GM19452 (cell line): ENCODE measurements around the gene ALG3.
A peak's percentile ranks its signal among the peaks of the same experiment; 100 is the strongest.

Experiments
- ATAC-seq: cut with Tn5 transposase; IDR thresholded peaks from one replicate; pipeline ENCODE4 v1.9.1; 2021; ENCODE audit not compliant: unreplicated experiment

Gene ALG3

DNA sequence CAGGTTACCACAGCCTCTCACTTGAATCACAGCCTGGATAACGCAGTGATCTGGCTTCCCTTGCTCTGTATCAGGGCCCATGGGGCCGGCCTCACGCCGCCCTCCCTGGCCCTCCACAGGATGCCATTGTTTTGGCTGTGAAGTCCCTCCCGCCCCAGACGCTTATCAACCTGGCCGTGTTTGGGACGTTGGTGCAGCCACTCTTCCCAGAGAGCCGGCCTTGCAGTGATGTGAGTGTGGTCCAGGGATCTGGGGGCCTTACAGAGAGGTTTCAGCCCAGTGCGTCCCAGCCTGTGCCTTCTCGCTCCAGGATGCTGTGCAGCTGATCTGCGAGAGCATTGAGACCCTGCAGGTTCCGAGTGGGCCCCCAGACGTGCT, 12.7 kb downstream of the ALG3 start:
- ATAC-seq: no peak

GRCh38 chr3:184235381-184236032, 13.3 kb downstream of the ALG3 start:
- no peak for ATAC-seq

DNA sequence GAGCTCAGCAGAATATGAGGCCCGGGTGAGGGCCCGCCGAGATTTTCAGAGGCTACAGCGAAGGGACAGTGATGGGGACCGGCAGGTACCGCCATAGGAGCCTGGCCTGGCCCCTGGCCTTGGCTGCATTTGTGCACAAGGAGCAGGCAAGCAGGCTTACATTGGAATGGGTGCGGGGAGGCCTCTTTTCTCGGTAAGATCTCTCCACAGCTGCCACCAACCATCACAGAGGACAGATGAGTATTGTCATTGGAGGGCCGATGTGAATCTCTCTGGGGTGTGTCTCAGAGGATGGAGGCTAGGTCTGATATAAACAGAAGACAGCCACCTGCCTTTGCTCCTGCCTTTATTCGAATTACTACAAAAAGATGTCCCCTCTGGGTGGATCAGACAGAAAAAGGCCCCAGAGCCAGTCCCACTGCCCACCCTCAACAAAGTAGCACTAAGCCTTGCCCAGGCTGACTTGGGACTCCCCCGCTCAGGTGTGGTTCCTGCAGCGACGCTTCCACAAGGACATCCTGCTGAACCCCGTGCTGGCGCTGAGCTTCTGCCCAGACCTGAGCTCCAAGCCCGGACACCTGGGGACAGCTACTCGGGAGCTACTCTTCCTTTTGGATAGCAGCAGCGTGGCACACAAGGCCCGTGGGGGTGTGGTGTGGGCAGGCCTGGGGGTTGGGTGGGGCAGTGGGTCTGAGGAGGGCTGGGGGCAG, 13.9 kb downstream of the ALG3 start:
- ATAC-seq: no peak

- no peak for ATAC-seq
These were observed 14.5 kb downstream of the ALG3 start for GRCh38 chr3:184234224-184234623.

DNA sequence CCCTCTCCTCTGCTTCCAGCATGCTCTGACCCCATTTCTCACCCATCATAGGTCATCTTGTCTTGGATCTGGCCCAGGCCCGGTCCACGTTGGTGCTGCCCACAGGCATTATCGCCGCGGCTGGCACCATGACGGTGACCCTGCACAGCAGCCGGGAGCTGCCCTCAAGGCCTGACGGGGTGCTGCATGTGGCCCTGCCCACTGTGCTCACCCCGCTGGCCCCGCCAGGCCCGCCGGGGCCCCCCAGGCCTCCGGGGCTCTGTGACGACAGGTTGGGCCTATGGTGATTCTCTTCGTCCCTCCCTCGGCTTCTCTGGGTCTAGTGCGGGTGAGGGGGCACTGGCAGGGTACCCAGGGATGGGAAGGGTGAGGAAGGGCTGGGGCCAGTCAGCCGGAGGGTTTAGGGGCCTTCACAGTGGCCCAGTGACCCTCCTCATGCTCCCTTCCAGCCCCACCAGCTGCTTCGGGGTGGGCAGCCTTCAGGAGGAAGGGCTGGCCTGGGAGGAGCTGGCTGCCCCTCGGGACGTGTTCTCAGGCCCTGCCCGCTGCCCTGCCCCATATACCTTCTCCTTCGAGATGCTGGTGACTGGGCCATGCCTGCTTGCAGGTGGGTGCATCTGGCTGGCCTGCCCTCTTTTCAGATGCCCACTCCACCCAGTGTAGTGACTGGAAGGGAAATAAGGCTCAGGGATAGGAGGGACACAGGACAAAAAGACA, 15.5 kb downstream of the ALG3 start:
- ATAC-seq: no peak

DNA sequence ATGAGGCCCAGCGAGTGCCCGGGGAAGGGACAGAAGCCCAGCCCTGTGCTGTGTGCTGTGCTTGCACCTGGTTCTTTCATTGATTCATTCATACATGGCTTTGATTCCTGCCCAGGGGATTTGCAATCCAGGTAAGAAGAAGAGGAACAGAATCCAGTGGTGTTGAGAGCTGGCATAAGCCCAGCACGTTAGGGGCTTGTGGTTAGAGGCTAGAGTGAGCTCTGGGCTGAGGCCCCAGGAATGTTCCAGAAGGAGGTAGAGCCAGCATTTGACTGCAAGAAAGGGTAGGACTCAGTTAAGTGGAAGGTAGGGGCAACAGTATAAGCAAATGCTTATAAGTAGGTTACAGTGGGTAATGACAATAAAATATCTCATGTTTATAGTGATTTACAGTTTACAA, 17.1 kb downstream of the ALG3 start:
- ATAC-seq: no peak

GRCh38 chr3:184230603-184231528, 17.9 kb downstream of the ALG3 start:
- ATAC-seq: no peak

GRCh38 chr3:184230081-184230602, 18.6 kb downstream of the ALG3 start:
- ATAC-seq: no peak

GRCh38 chr3:184229394-184230080, 19.2 kb downstream of the ALG3 start, which contains the start of gene VWA5B2:
VWA5B2 (plus strand) TSS chr3:184229585; CDS start chr3:184230529, 944 bp downstream.
- peak; percentile 74 for ATAC-seq

GRCh38 chr3:184228376-184229137, 20.2 kb downstream of the ALG3 start:
- no peak for ATAC-seq

DNA sequence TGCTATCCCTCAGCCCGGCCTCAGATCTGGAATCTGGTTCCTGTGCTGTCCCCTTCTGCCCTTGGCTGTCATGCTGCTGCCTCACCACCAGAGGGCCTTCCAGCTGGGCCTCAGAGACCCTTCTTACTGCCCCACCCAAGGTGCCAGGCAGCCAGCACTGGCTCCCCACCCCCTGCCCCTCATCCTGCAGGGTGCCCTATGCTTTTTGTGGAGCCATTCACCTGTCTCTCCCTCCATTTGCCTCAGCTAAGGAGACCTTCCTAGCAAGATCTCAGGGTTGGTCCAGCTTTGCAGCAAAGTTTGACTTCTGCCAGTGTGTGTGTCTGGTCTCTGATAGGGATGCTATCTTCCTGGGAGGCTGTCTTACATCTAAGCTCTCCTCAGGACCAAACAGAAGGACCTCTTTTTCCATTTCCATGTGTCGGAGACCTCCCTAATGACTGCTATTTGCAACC, 21.3 kb downstream of the ALG3 start:
- ATAC-seq: no peak

GRCh38 chr3:184223946-184224345, 24.8 kb downstream of the ALG3 start:
- no peak for ATAC-seq

DNA sequence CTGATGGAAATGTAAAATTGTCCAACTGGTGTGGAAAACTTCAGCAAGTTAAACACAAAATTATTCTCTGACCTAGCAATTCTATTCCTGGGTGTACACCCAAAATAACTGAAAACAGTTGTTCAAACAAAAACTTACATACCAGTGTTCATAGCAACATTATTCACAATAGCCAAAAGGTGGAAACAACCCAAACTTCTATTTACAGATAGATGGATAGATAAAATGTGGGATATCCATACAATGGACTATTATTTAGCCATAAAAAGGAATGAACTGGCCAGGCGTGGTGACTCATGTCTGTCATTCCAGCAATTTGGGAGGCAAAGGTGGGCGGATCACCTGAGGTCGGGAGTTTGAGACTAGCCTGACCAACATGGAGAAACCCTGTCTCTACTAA, 26.2 kb downstream of the ALG3 start:
- ATAC-seq: no peak

- ATAC-seq: no peak
These were observed 29.9 kb downstream of the ALG3 start for GRCh38 chr3:184218814-184219213.

DNA sequence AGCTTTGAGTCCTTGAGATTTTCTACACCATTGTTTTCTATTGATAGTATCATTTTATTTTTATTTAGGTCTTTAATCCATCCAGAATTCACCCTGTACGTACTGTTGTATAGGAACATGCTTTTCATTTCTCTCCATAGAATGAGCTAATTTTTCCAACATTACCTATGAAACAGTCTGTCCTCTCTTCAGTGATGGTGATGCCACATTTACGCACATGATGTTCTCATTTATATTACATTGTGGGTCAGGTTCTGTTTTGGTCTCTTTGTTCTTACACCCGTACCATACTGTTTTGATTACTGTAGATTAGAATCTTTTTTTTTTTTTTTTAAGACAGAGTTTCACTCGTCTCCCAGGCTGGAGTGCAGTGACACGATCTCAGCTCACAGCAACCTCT, 37.0 kb downstream of the ALG3 start:
- no peak for ATAC-seq

DNA sequence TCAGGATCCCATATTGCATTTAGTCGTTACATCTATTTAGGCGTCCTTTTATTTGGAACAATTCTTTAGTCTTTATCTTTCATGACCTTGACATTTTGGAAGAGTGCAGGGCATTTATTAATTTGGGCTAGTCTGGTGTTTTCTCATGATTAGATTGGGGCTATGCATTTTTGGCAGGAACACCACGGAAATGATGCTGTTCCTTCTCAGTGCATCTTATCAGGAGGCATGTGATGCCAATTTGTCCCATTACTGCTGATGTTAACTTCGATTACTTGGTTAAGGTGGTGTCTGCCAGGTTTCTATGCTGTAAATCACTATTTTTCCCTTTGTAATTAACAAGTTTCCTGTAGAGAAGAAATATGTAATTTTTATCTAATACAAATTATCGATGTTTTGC, 37.5 kb downstream of the ALG3 start:
- no peak for ATAC-seq

GRCh38 chr3:184209146-184209923, 39.4 kb downstream of the ALG3 start:
- no peak for ATAC-seq

GRCh38 chr3:184203526-184203925, 45.2 kb downstream of the ALG3 start:
- no peak for ATAC-seq

DNA sequence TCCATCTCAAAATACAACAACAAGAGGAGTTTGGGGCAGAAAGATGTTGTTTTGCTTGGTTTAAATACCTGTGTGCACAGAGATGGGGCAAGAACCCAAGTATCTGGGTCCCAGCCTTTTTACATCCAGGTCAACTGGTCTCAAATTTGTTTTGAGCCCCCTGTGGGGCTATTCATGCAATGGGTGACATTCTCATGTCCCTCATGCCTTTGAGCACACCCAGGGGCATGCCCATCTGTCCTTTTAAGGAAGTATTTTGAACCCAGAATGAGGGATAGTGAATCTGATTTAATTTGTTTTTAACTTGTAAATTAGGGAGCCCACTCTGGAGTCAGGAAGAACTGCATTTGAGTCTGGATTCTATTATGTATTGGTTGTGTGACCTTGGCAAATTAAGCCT, 47.9 kb downstream of the ALG3 start:
- no peak for ATAC-seq
